ENCODE measurements around the gene DENND1A.
"Not testable (repeated sequence)": the region's sequence is repeated elsewhere in the genome, so short reads cannot be mapped to it uniquely, and the experiment has no call there.

DENND1A gene

GRCh38 chr9:123400926-123401503 is 528.9 kb downstream of the DENND1A start:
- DNase-seq, result no peak

- no peak for DNase-seq
Measured at GRCh38 chr9:123399803-123400378, 530.0 kb downstream of the DENND1A start.

- DNase-seq, result not testable (repeated sequence)
Measured at GRCh38 chr9:123398938-123399337, 531.0 kb downstream of the DENND1A start.

GRCh38 chr9:123397975-123398374 is 532.0 kb downstream of the DENND1A start:
- no peak for DNase-seq

GRCh38 chr9:123395689-123396511 is 534.0 kb downstream of the DENND1A start:
- no peak for DNase-seq

- no peak for DNase-seq
Measured at GRCh38 chr9:123395276-123395688, 534.6 kb downstream of the DENND1A start.

GRCh38 chr9:123394291-123395235 is 535.4 kb downstream of the DENND1A start:
- no peak for DNase-seq

GRCh38 chr9:123392802-123393201 is 537.1 kb downstream of the DENND1A start:
- no peak for DNase-seq

- no peak for DNase-seq
Measured at GRCh38 chr9:123391946-123392345, 538.0 kb downstream of the DENND1A start.

- no peak for DNase-seq
Measured at GRCh38 chr9:123391233-123391632, 538.7 kb downstream of the DENND1A start.

GRCh38 chr9:123390337-123391135 is 539.4 kb downstream of the DENND1A start:
- DNase-seq, result no peak

- DNase-seq, result no peak
Measured at GRCh38 chr9:123389698-123390097, 540.2 kb downstream of the DENND1A start.

GRCh38 chr9:123389070-123389469 is 540.9 kb downstream of the DENND1A start:
- no peak for DNase-seq

GRCh38 chr9:123387686-123388085 is 542.2 kb downstream of the DENND1A start:
- no peak for DNase-seq

GRCh38 chr9:123383512-123384170 is 546.3 kb downstream of the DENND1A start:
- no peak for DNase-seq

- DNase-seq, result no peak
Measured at GRCh38 chr9:123382653-123383511, 547.0 kb downstream of the DENND1A start.

- no peak for DNase-seq
Measured at GRCh38 chr9:123380852-123381705, 548.8 kb downstream of the DENND1A start.

GRCh38 chr9:123378956-123379660 is 550.8 kb downstream of the DENND1A start:
- no peak for DNase-seq

- DNase-seq, result no peak
Measured at GRCh38 chr9:123378025-123378424, 551.9 kb downstream of the DENND1A start.

All from stimulated activated naive CD4-positive, alpha-beta T cell treated with Interleukin-2 at 50 U/mL for 16 hours (primary cell).